Measurements from ENCODE around the gene SATL1. TPM values are rescaled to one million over a fixed set of nuclear protein-coding genes. Genes with fewer than 3 reads are reported as not detected.

SATL1 gene
- total and polyA plus RNA-seq, 2 donors (not counting 3 experiments of a cell fraction or from before 2014, with no cell fraction given): not detected

DNA sequence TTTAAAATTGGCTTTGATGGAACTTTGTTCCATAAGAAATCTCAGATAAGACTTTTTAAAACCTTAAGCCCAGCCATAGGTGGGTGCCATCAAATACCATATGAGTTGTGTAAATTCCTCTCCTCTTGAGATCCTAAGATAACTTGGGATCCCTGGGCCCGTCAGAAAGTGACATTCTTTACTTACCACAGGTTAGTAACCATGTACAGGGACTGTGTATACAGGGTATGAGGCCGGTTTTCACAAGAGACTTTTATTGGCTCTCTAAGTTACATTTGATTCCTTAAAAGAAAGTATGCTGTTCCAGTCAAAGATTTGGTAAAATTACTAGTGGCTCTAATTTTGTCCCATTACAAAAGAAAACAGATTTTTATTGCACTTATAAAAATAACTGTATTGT is 129.8 kb downstream of the SATL1 start:
- CTCF ChIA-PET: interaction anchor here (0.9 kb wide), 1 partner anchor 1833 kb away, joined by 3 read pairs; no protein-coding TSS in a partner anchor
- DNase-seq (ENCODE audit: low read depth, low spot score): no peak

More for the DNA sequence above, 129.8 kb downstream of the SATL1 start:
- Histone ChIP-seq H3K9me3 (replicated peaks; ENCODE audit: control insufficient read depth, insufficient read depth, low read length) (no peaks in the 10 kb centered on the region), H3K79me2 (ENCODE audit: control insufficient read depth, insufficient read depth, low read length) (no peaks in the 10 kb centered on the region), H3K9ac (replicated peaks; ENCODE audit: extremely low read depth, insufficient read depth, low read length) (no peak overlapping the region), H3K36me3 (ENCODE audit: control insufficient read depth in 2 of 2, extremely low read depth in 1 of 2, insufficient read depth in 2 of 2, low read length in 2 of 2) (no peaks in the 10 kb centered on the region), H4K20me1 (replicated peaks; ENCODE audit: control insufficient read depth, extremely low read depth, insufficient read depth, low read length) (no peaks in the 10 kb centered on the region), H3K4me2 (ENCODE audit: insufficient read depth, low read length) (no peak overlapping the region), H3K27ac (ENCODE audit: insufficient read depth, low read depth, low read length) (no peak overlapping the region), H3K4me1 (ENCODE audit: control insufficient read depth, extremely low read depth, insufficient read depth, low read length) (no peaks in the 10 kb centered on the region), H3K27me3 (ENCODE audit: control insufficient read depth in 2 of 2, insufficient read depth in 2 of 2, low read length in 2 of 2) (no peaks in the 10 kb centered on the region), H3K9me1 (replicated peaks; ENCODE audit: control insufficient read depth, extremely low read depth, insufficient read depth, low read length) (no peaks in the 10 kb centered on the region), H2AFZ (ENCODE audit: low read depth, low read length) (no peak overlapping the region), H3K4me3 (replicated peaks in 1 of 3; ENCODE audit: insufficient read depth in 1 of 3, low read depth in 1 of 3, low read length in 3 of 3) (no peak overlapping the region)
- intact Hi-C loops (cut with micrococcal nuclease): no loop called here
- no peak for FAIRE-seq
- BruUV-seq (replicated peaks): no TSS peak
- POLR2A ChIA-PET: no interaction called here
- no peak for TF ChIP-seq FOS (IDR thresholded peaks at IDR 0.05; ENCODE audit: borderline replicate concordance, insufficient read depth, low read length)
- no peak for TF ChIP-seq JUN (IDR thresholded peaks at IDR 0.05; ENCODE audit: borderline replicate concordance, insufficient read depth, insufficient read length, low read depth)
- no peak for TF ChIP-seq EZH2 (IDR thresholded peaks at IDR 0.05; ENCODE audit: borderline replicate concordance, low read depth, low read length, severe bottlenecking)
- TF ChIP-seq GATA2 (IDR thresholded peaks at IDR 0.05; ENCODE audit: insufficient read depth, insufficient read length, low read depth, low read length): no peak
- no peak for TF ChIP-seq MYC (IDR thresholded peaks at IDR 0.05; ENCODE audit: low read depth, low read length)
- TF ChIP-seq, protein P1, sequence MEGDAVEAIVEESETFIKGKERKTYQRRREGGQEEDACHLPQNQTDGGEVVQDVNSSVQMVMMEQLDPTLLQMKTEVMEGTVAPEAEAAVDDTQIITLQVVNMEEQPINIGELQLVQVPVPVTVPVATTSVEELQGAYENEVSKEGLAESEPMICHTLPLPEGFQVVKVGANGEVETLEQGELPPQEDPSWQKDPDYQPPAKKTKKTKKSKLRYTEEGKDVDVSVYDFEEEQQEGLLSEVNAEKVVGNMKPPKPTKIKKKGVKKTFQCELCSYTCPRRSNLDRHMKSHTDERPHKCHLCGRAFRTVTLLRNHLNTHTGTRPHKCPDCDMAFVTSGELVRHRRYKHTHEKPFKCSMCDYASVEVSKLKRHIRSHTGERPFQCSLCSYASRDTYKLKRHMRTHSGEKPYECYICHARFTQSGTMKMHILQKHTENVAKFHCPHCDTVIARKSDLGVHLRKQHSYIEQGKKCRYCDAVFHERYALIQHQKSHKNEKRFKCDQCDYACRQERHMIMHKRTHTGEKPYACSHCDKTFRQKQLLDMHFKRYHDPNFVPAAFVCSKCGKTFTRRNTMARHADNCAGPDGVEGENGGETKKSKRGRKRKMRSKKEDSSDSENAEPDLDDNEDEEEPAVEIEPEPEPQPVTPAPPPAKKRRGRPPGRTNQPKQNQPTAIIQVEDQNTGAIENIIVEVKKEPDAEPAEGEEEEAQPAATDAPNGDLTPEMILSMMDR (IDR thresholded peaks at IDR 0.05; ENCODE audit: extremely low read depth in 1 of 2, insufficient read depth in 1 of 2, low read depth in 1 of 2, low read length in 2 of 2): no peak
- TF ChIP-seq POLR2AphosphoS5 (IDR thresholded peaks at IDR 0.05; ENCODE audit: insufficient read depth, low read depth, low read length): no peak
- TF ChIP-seq, protein P2, sequence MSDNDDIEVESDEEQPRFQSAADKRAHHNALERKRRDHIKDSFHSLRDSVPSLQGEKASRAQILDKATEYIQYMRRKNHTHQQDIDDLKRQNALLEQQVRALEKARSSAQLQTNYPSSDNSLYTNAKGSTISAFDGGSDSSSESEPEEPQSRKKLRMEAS (IDR thresholded peaks at IDR 0.05; ENCODE audit: insufficient read depth, insufficient read length): no peak
- no peak for TF ChIP-seq POLR2A (IDR thresholded peaks at IDR 0.05; ENCODE audit: low read depth, low read length)
- dilution Hi-C loops (cut with MboI; ENCODE audit: extremely low pct_ligation_motif_present, low sequenced_read_pairs): no loop called here

Data from endothelial cell of umbilical vein (primary cell).